ENCODE results near the gene PARVG.

DNA sequence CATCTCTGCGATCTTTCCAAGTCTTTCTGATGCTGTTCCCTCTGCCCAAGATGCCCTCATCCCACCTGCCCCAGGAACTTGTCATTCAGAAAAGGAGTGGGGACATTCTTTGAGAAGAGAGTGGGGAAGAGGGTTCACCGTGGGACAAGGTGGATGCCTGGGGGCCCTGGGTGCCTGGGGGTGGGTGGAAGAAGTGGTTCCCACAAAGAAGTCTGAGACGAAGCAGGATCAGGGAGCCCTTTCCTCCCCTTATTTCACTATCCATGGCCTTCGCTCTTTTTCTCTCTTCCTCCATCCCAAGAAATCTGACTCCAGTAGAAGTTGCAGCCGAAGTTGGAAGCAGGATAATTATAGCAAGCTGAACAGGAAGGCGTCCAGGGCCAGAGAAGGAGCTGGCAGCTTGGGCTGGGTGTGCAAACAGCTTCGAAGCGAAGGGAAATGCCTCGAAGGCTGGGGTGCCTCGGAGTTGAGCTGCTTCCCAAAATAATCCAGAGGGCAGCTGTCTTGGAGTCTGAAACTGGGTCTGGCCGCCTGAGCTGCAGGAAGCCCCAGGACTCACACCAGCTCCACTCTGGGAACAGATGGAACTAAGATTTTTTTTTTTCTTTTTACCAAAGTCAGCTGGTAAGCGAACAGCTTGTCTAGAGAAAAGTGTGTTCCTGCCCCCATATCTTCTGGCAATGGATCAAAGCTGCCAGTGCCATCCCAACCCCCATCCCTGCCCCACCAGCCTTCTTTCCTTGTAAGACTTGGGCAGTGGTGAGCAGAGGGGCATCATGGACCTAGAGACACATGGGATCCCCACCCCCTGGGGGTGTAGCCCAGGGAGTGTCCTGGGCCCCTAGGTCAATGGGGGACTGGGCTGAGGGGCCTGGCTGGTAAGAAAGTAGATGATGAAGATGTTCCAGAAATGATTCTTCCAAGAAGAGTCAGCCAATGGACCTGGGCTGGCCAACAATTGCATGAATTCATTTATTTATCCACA, 31.5 kb downstream of the PARVG start:
- no peak for TF ChIP-seq CTCF (IDR thresholded peaks at IDR 0.05; ENCODE audit: low read length)
- no peak for TF ChIP-seq EZH2 (optimal IDR thresholded peaks at IDR 0.05; ENCODE audit: low read depth, low read length)
- TF ChIP-seq EZH2phosphoT487 (IDR thresholded peaks at IDR 0.05; ENCODE audit: low read length) = no peak
